SU-DHL-6 (cell line): ENCODE measurements around the gene SLC5A11.

Experiments used
- H2AFZ ChIP-seq: fragments of 200-600 bp; sonication (generic); 2 replicates; pipeline ENCODE4 v1.6.1; 2014; ENCODE audit warnings: low read depth, mild to moderate bottlenecking, moderate library complexity, mixed read lengths, antibody characterized with exemption, low read length; ENCODE audit not compliant: severe bottlenecking
- H3F3A ChIP-seq: fragments of 200-600 bp; shearing (Covaris generic); 2 replicates; pipeline ENCODE4 v1.6.0; 2016; ENCODE audit warnings: antibody characterized with exemption, mild to moderate bottlenecking; ENCODE audit not compliant: insufficient read depth
- H3K27ac ChIP-seq: fragments of 200-600 bp; sonication (generic); 2 replicates; pipeline ENCODE4 v1.5.1; 2016; ENCODE audit warnings: low read depth, mild to moderate bottlenecking, low read length, moderate library complexity, mixed read lengths
- H3K27me3 ChIP-seq: fragments of 200-600 bp; sonication (generic), shearing (Covaris generic); 2 replicates; pipeline ENCODE4 v1.6.0; 2014; ENCODE audit warnings: mild to moderate bottlenecking, low read length
- H3K36me3 ChIP-seq: fragments of 200-600 bp; sonication (generic); 2 replicates; pipeline ENCODE4 v1.6.1; 2014; ENCODE audit warnings: mild to moderate bottlenecking, low read length, mixed read lengths
- H3K4me2 ChIP-seq: fragments of 300-600, 200-600 bp; shearing (Covaris generic), sonication (generic); 2 replicates; pipeline ENCODE4 v1.6.0; 2014; ENCODE audit warnings: low read length, low read depth, mild to moderate bottlenecking; ENCODE audit not compliant: poor library complexity, severe bottlenecking
- H3K4me3 ChIP-seq: fragments of 200-600 bp; sonication (generic); 2 replicates; pipeline ENCODE4 v1.5.1; 2014; ENCODE audit warnings: antibody characterized with exemption, low read length, mild to moderate bottlenecking, mixed read lengths; ENCODE audit not compliant: insufficient read depth, poor library complexity, severe bottlenecking
- H3K79me2 ChIP-seq: fragments of 200-600 bp; sonication (generic); 2 replicates; pipeline ENCODE4 v1.6.1; 2014; ENCODE audit warnings: mild to moderate bottlenecking, low read length, moderate library complexity; ENCODE audit not compliant: insufficient read depth
- H3K9ac ChIP-seq: fragments of 200-600 bp; sonication (generic); 2 replicates; pipeline ENCODE4 v1.7.0; 2014; ENCODE audit warnings: mild to moderate bottlenecking, low read length
- H3K9me2 ChIP-seq: fragments of 200-600 bp; sonication (generic); replicated peaks from 2 replicates; pipeline ENCODE4 v1.6.1; 2014; ENCODE audit warnings: low read length; ENCODE audit not compliant: insufficient read depth
- H3K9me3 ChIP-seq: fragments of 200-600 bp; sonication (generic); 2 replicates; pipeline ENCODE4 v1.6.1; 2014; ENCODE audit warnings: low read length, mixed read lengths; ENCODE audit not compliant: insufficient read depth
- H4K20me1 ChIP-seq: fragments of 200-600 bp; sonication (generic); 2 replicates; pipeline ENCODE4 v1.6.1; 2014; ENCODE audit warnings: low read depth, mild to moderate bottlenecking, antibody characterized with exemption, low read length, moderate library complexity, mixed read lengths
- CTCF ChIP-seq: fragments of 200-600 bp; sonication (generic); IDR thresholded peaks from one replicate; pipeline ENCODE4 v1.5.1; 2017; ENCODE audit warnings: antibody characterized with exemption, mild to moderate bottlenecking, low read length, moderate library complexity; ENCODE audit not compliant: insufficient read depth, poor library complexity, severe bottlenecking
- EZH2phosphoT487 ChIP-seq: fragments of 200-600 bp; sonication (generic), shearing (Covaris generic); conservative IDR thresholded peaks from 2 replicates; pipeline ENCODE4 v1.6.1; 2018; ENCODE audit warnings: mild to moderate bottlenecking, antibody characterized with exemption, low read length, moderate library complexity, mixed read lengths

The SLC5A11 gene

DNA sequence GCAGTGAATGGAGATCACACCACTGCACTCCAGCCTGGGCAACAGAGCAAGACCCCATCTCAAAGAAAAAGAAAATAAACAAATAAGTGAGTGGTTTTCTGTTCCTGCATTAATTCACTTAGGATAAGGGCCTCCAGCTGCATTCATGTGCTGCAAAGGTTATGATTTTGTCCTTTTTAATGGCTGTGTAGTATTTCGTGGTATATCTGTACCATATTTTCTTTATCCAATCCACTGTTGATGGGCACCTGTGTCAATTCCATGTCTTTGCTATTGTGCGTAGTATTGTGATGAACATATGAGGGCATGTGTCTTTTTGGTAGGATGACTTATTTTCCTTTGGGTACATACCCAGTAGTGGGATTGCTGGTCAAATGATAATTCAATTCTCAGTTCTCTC lies 33.9 kb downstream of the SLC5A11 start:
- Histone ChIP-seq H2AFZ (no peak overlapping the region), H3K4me3 (no peak overlapping the region)

GRCh38 chr16:24883714-24884151 lies 38.0 kb downstream of the SLC5A11 start:
- Histone ChIP-seq H3K27ac (no peak overlapping the region), H3K79me2 (no peaks in the 10 kb centered on the region), H3K9ac (no peak overlapping the region), H3K4me2 (no peak overlapping the region), H3K9me2 (no peaks in the 10 kb centered on the region), H2AFZ (no peak overlapping the region), H3F3A (no peaks in the 10 kb centered on the region), H3K4me3 (no peak overlapping the region), H3K36me3 (no peaks in the 10 kb centered on the region), H3K27me3 (no peaks in the 10 kb centered on the region), H3K9me3 (no peaks in the 10 kb centered on the region), H4K20me1 (no peaks in the 10 kb centered on the region)
- TF ChIP-seq EZH2phosphoT487 (no peak), CTCF (no peak)

More for the DNA sequence above, 33.9 kb downstream of the SLC5A11 start:
- Histone ChIP-seq H3K27me3 (no peaks in the 10 kb centered on the region), H3K79me2 (no peaks in the 10 kb centered on the region), H3K36me3 (no peaks in the 10 kb centered on the region), H3K9ac (no peak overlapping the region), H4K20me1 (no peaks in the 10 kb centered on the region), H3K9me3 (no peaks in the 10 kb centered on the region), H3K27ac (no peak overlapping the region), H3F3A (no peaks in the 10 kb centered on the region), H3K4me2 (no peak overlapping the region), H3K9me2 (no peaks in the 10 kb centered on the region)
- TF ChIP-seq EZH2phosphoT487 (no peak), CTCF (no peak)

GRCh38 chr16:24887472-24887871 lies 41.7 kb downstream of the SLC5A11 start:
- H3K4me2 ChIP-seq = no peak overlapping the region
- H3K4me3 ChIP-seq = no peak overlapping the region
- H3K79me2 ChIP-seq = no peaks in the 10 kb centered on the region
- no peaks in the 10 kb centered on the region for H3K36me3 ChIP-seq
- no peak overlapping the region for H3K9ac ChIP-seq
- no peak overlapping the region for H3K27ac ChIP-seq
- no peaks in the 10 kb centered on the region for H3K9me3 ChIP-seq
- H3K27me3 ChIP-seq = no peaks in the 10 kb centered on the region
- no peak for TF ChIP-seq CTCF
- TF ChIP-seq EZH2phosphoT487 = no peak
- no peak overlapping the region for H2AFZ ChIP-seq
- no peaks in the 10 kb centered on the region for H4K20me1 ChIP-seq
- H3K9me2 ChIP-seq = no peaks in the 10 kb centered on the region
- no peaks in the 10 kb centered on the region for H3F3A ChIP-seq

- Histone ChIP-seq H4K20me1 (no peaks in the 10 kb centered on the region), H3K9me2 (no peaks in the 10 kb centered on the region), H2AFZ (no peak overlapping the region), H3F3A (no peaks in the 10 kb centered on the region), H3K9ac (no peak overlapping the region), H3K9me3 (no peaks in the 10 kb centered on the region), H3K4me2 (no peak overlapping the region), H3K27me3 (no peaks in the 10 kb centered on the region), H3K79me2 (no peaks in the 10 kb centered on the region), H3K36me3 (no peaks in the 10 kb centered on the region), H3K27ac (no peak overlapping the region), H3K4me3 (no peak overlapping the region)
- TF ChIP-seq CTCF (no peak), EZH2phosphoT487 (no peak)
These were observed 45.0 kb downstream of the SLC5A11 start for GRCh38 chr16:24890746-24891145.
